SU-DHL-6 (cell line): ENCODE measurements around the gene TFPI2.

ENCODE experiments used
- EZH2phosphoT487 ChIP-seq: fragments of 200-600 bp; sonication (generic), shearing (Covaris generic); conservative IDR thresholded peaks from 2 replicates; pipeline ENCODE4 v1.6.1; 2018; ENCODE audit warnings: mild to moderate bottlenecking, antibody characterized with exemption, low read length, moderate library complexity, mixed read lengths
- TF ChIP-seq, protein P1 (sequence below): fragments of 200-600 bp; sonication (generic); IDR thresholded peaks from one replicate; pipeline ENCODE4 v1.5.1; 2017; ENCODE audit warnings: antibody characterized with exemption, mild to moderate bottlenecking, low read length, moderate library complexity; ENCODE audit not compliant: insufficient read depth, poor library complexity, severe bottlenecking

DNA sequence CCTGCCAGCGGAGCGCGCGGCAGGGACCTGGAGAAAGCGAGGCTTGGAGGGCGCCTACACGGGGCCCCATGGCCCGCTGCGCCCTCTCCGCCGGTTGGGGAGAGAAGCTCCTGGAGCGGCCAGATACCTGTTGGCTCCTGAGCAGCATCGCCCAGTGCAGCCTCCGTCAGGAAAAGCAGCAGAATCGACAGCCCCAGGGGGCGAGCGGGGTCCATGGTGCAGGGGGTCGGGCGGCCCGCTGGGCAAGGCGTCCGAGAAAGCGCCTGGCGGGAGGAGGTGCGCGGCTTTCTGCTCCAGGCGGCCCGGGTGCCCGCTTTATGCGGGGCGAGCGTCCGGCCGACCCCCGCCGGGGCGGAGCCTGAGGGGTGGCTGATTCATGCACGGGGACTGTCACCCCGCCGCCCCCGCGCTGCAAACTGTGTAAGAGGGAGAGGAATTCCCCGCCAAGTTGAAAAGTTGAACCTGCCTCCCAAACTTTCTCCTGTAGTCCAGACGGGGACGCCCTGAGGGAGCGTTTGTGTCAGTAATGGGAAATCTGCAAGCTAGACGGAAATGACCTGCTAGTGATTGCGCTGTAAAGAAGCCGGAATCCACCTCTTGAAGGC, at the start of gene TFPI2:
- TF ChIP-seq, protein P1, sequence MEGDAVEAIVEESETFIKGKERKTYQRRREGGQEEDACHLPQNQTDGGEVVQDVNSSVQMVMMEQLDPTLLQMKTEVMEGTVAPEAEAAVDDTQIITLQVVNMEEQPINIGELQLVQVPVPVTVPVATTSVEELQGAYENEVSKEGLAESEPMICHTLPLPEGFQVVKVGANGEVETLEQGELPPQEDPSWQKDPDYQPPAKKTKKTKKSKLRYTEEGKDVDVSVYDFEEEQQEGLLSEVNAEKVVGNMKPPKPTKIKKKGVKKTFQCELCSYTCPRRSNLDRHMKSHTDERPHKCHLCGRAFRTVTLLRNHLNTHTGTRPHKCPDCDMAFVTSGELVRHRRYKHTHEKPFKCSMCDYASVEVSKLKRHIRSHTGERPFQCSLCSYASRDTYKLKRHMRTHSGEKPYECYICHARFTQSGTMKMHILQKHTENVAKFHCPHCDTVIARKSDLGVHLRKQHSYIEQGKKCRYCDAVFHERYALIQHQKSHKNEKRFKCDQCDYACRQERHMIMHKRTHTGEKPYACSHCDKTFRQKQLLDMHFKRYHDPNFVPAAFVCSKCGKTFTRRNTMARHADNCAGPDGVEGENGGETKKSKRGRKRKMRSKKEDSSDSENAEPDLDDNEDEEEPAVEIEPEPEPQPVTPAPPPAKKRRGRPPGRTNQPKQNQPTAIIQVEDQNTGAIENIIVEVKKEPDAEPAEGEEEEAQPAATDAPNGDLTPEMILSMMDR: no peak
- no peak for TF ChIP-seq EZH2phosphoT487
